Subcutaneous abdominal adipose tissue (tissue), 5 donors: ENCODE results near the gene ARHGEF33.

Experiments
- H3K27ac ChIP-seq: one replicate; pipeline ENCODE4 v1.7.0; 2013; ENCODE audit warnings: low read depth, mild to moderate bottlenecking, inconsistent platforms, low read length, moderate library complexity
- H3K27me3 ChIP-seq, 5 donors: one replicate each; pipeline ENCODE4 v1.7.0; 2013; ENCODE audit warnings: low read length in 5 of 5, inconsistent platforms in 1 of 5; ENCODE audit not compliant: control insufficient read depth in 5 of 5, insufficient read depth in 4 of 5
- H3K36me3 ChIP-seq, 5 donors: one replicate each; pipeline ENCODE4 v1.7.0; 2013; ENCODE audit warnings: low read length in 5 of 5; ENCODE audit not compliant: control insufficient read depth in 5 of 5, insufficient read depth in 5 of 5
- H3K4me1 ChIP-seq, 5 donors: one replicate each; pipeline ENCODE4 v1.7.0; 2013; ENCODE audit warnings: low read length in 5 of 5, mild to moderate bottlenecking in 3 of 5, moderate library complexity in 1 of 5; ENCODE audit not compliant: control insufficient read depth in 5 of 5, insufficient read depth in 5 of 5
- H3K4me3 ChIP-seq, 5 donors: one replicate each; pipeline ENCODE4 v1.7.0; 2013; ENCODE audit warnings: low read length in 5 of 5, low read depth in 1 of 5
- H3K9ac ChIP-seq, 5 donors: one replicate each; pipeline ENCODE4 v1.7.0; 2013; ENCODE audit warnings: low read length in 5 of 5, mild to moderate bottlenecking in 4 of 5, moderate library complexity in 3 of 5
- H3K9me3 ChIP-seq, 5 donors: one replicate each; pipeline ENCODE4 v1.7.0; 2013; ENCODE audit warnings: low read length in 5 of 5; ENCODE audit not compliant: control insufficient read depth in 5 of 5
- donor health status: healthy.
- donor health status: healthy.
- donor health status: healthy.
- donor health status: healthy.
- donor health status: healthy.

The ARHGEF33 gene

DNA sequence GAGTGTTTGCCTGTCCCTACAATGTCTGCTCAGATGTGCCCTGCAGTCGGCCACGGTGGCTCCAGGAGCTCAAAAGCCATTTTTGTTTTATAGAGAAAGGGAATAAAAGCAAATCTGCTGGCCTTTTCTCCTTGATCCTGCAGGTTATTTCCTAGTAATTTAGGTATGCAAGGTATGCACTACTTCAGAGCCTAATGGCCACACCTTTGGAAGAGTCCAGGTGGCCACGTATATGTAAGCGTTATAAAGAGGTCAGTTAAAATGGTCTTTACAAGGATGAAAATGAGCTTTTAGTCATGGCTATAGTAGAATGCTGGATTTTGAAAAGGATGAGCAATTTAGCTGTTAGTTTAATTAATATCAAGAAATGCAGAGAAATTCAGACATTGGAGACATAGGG, 81.7 kb downstream of the ARHGEF33 start:
- H3K4me1 ChIP-seq = peaks cover 0 to 24% (median 8%) of the 10 kb centered on the region in 5 donors
- H3K9ac ChIP-seq = no peak overlapping the region
- H3K4me3 ChIP-seq = no peak overlapping the region
- H3K27ac ChIP-seq = no peak overlapping the region
- no peaks in the 10 kb centered on the region for H3K27me3 ChIP-seq
- no peaks in the 10 kb centered on the region for H3K36me3 ChIP-seq
- no peaks in the 10 kb centered on the region for H3K9me3 ChIP-seq

- Histone ChIP-seq H3K4me3 (no peak overlapping the region), H3K9me3 (no peaks in the 10 kb centered on the region), H3K9ac (no peak overlapping the region), H3K4me1 (peaks cover 0 to 24% (median 8%) of the 10 kb centered on the region in 5 donors), H3K27ac (no peak overlapping the region), H3K27me3 (no peaks in the 10 kb centered on the region), H3K36me3 (peaks cover 0 to 7% (median 0%) of the 10 kb centered on the region in 5 donors)
Measured at GRCh38 chr2:38973266-38973665, 83.6 kb downstream of the ARHGEF33 start.

DNA sequence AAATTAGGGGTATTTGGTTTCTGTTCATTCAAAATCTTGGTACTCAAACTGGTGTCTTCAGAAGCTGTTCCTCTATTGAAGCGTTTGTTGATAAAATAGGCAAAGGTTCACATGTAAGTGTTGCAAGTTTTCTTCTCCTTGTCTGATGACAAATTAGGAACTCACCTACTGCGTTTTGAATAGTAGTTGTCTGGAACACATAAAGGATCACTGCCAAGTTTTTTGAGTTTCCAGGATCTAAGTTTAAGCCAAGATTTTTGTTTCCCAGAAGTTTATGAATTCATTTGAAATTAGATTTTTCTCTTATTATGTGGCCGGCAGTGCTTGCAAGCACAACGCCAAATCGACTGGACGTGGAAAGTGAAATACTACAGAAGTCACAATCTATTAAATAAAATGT, 85.4 kb downstream of the ARHGEF33 start:
- H3K4me1 ChIP-seq = peaks cover 0 to 24% (median 8%) of the 10 kb centered on the region in 5 donors
- no peaks in the 10 kb centered on the region for H3K27me3 ChIP-seq
- H3K36me3 ChIP-seq = peaks cover 0 to 7% (median 0%) of the 10 kb centered on the region in 5 donors
- no peak overlapping the region for H3K4me3 ChIP-seq
- no peaks in the 10 kb centered on the region for H3K9me3 ChIP-seq
- no peak overlapping the region for H3K9ac ChIP-seq
- H3K27ac ChIP-seq = peak overlapping the region; percentile 32

GRCh38 chr2:38977047-38977446, 87.4 kb downstream of the ARHGEF33 start:
- Histone ChIP-seq H3K9me3 (no peaks in the 10 kb centered on the region), H3K27ac (no peak overlapping the region), H3K27me3 (no peaks in the 10 kb centered on the region), H3K36me3 (peaks cover 0 to 12% (median 0%) of the 10 kb centered on the region in 5 donors), H3K9ac (no peak overlapping the region), H3K4me1 (peaks cover 0 to 24% (median 8%) of the 10 kb centered on the region in 5 donors), H3K4me3 (no peak overlapping the region)

DNA sequence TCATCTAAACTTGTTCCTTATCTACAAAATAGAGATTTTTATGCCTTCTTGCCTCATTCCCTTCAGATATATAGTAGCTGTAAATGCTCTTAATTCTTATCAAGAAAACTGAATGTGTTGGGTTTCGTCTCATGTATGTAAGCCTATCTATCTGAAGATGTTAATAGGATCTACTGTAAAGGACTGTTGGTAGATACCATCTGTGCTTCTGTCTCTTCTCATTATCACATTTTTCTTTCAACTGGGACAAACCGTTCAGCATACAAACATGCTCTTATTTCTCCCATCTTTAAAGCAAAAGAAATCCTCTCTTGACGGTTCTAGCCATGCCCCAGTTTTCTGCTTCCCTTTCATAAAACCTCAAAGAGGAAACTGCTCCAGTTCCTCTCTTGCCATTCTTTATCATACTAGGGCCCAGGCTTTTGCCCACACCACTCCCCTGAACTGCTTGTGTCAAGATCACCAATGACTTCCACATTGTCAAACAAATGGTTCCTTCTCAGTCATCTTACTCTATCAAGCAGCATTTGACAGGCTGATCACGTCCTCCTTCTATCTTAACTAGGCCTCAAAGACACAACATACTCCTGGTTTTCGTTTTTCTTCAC, 88.7 kb downstream of the ARHGEF33 start:
- no peak overlapping the region for H3K9ac ChIP-seq
- peaks cover 0 to 14% (median 2%) of the 10 kb centered on the region in 5 donors for H3K36me3 ChIP-seq
- H3K9me3 ChIP-seq = no peaks in the 10 kb centered on the region
- no peak overlapping the region for H3K27ac ChIP-seq
- no peak overlapping the region for H3K4me3 ChIP-seq
- H3K27me3 ChIP-seq = no peaks in the 10 kb centered on the region
- peaks cover 0 to 17% (median 5%) of the 10 kb centered on the region in 5 donors for H3K4me1 ChIP-seq

DNA sequence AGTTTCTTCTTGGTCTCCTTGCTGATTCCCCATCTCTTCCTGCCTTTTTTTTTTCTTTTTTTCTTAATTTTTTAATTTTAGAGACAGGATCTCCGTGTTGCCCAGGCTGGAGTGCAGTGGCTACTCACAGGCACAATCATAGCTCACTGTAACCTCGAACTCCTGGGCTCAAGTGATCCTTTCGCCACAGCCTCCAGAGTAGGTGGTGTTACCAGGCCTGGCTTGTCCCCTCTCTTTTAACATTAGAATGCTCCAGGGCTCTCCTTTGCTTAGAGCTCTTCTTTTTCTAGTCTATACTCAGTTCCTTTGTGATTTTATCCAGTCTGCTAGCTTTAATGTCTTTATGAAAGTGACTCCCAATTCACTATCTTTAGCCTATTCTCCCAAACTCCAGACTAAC, 89.2 kb downstream of the ARHGEF33 start:
- H3K9ac ChIP-seq = no peak overlapping the region
- no peaks in the 10 kb centered on the region for H3K27me3 ChIP-seq
- H3K27ac ChIP-seq = no peak overlapping the region
- H3K4me3 ChIP-seq = no peak overlapping the region
- H3K36me3 ChIP-seq = peaks cover 3 to 19% (median 7%) of the 10 kb centered on the region in 5 donors
- H3K9me3 ChIP-seq = no peaks in the 10 kb centered on the region
- peaks cover 0 to 17% (median 5%) of the 10 kb centered on the region in 5 donors for H3K4me1 ChIP-seq

DNA sequence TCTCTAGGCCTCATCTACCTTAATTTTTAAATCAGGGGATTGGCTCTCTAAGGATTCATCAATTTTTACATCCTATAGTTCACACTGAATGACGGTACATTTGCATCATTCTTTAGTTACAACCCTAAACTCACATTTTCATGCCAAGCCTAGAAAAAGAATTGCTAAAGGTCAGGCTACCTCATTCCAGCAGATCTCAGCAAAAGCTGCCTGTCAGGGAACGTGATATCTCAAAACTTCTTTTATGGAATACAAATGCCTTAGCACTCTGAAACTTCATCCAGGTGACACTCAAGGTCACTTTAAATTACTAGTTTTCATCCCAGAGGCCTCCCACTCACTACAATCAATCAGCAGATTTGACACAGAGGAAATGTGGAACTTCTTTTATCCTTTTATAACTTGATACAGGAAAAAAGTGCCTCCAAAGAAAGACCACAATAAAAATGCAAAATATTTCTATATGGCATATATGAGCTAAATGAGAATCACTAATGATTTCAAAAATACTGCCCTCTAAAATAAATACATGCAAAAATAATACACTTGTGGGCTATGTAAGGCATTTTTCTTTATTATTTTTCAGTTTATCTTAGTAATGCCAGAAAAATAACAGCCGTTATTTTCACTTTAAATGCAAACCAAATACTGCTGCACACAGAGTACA, 91.5 kb downstream of the ARHGEF33 start:
- no peaks in the 10 kb centered on the region for H3K27me3 ChIP-seq
- H3K9ac ChIP-seq = no peak overlapping the region
- no peak overlapping the region for H3K27ac ChIP-seq
- H3K9me3 ChIP-seq = no peaks in the 10 kb centered on the region
- H3K36me3 ChIP-seq = peaks cover 22 to 42% (median 29%) of the 10 kb centered on the region in 5 donors
- H3K4me3 ChIP-seq = no peak overlapping the region
- no peaks in the 10 kb centered on the region for H3K4me1 ChIP-seq

DNA sequence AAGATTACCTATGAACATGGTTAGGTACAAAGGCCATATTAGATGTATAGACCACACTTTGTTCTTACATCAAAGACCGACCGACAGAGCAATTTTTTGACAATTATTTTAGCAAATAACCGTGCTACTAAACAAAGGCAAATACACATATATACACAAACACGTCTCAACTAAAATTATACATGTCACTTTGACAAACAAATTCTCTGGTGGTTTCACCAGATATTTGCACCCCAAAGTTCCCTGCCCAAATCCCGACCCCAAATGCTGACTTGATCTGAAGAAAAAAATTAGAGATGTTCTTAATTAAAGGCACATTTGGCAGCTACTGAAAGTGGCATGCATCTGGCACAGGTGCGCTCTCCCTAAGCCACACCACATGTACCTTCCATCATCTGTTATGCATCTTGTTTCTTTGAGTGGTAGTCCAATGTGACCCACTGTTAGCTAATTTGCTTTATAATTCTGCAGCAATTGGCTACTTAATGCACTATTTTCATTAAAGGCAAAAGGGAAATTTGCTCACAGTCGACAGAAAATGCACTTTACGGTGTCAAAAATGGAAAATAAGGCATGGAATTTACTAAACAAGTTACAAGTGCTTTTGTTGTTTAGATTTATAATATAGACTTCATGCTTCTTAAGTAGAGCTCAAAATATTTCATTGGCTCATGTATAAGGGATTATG, 92.1 kb downstream of the ARHGEF33 start:
- Histone ChIP-seq H3K36me3 (peaks cover 22 to 42% (median 32%) of the 10 kb centered on the region in 5 donors), H3K9ac (no peak overlapping the region), H3K4me3 (no peak overlapping the region), H3K27ac (no peak overlapping the region), H3K27me3 (no peaks in the 10 kb centered on the region), H3K9me3 (no peaks in the 10 kb centered on the region), H3K4me1 (no peaks in the 10 kb centered on the region)

- H3K27ac ChIP-seq = no peak overlapping the region
- H3K4me1 ChIP-seq = no peaks in the 10 kb centered on the region
- H3K27me3 ChIP-seq = no peaks in the 10 kb centered on the region
- H3K36me3 ChIP-seq = peaks cover 22 to 45% (median 39%) of the 10 kb centered on the region in 5 donors
- H3K4me3 ChIP-seq = no peak overlapping the region
- no peaks in the 10 kb centered on the region for H3K9me3 ChIP-seq
- H3K9ac ChIP-seq = no peak overlapping the region
Measured at GRCh38 chr2:38982498-38982897, 92.8 kb downstream of the ARHGEF33 start.

DNA sequence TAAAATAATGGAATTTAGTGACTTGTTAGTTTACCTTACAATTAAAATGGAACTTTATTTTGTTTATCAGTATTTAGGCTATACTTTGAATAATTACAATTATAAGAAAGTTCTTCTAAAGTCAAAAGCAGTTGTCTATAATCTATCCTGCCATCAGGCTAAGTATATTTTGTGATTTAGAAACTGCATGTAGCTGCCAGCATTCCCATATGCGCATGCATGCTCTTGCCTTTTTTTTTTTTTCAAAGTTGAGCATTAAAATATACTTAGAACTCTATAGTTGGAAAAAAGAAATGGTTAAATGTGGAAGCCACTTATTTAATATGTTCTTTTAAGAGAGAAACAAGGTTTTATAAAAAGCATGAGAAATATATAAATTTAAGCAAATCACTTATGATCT, 99.0 kb downstream of the ARHGEF33 start:
- H3K36me3 ChIP-seq = peaks cover 32 to 75% (median 70%) of the 10 kb centered on the region in 5 donors
- no peak overlapping the region for H3K4me3 ChIP-seq
- H3K27me3 ChIP-seq = no peaks in the 10 kb centered on the region
- H3K27ac ChIP-seq = no peak overlapping the region
- H3K9ac ChIP-seq = no peak overlapping the region
- H3K9me3 ChIP-seq = no peaks in the 10 kb centered on the region
- H3K4me1 ChIP-seq = no peaks in the 10 kb centered on the region
